Coronary artery (tissue), 2 donors: ENCODE measurements around the gene MAP4K2.

Experiments used
- DNase-seq: peaks from one replicate; pipeline ENCODE4 v3.0.0-alpha.2; 2017; ENCODE audit warnings: low spot score
- H3K27ac ChIP-seq, 2 donors: fragments of 200-600 bp; sonication (generic); one replicate each; pipeline ENCODE4 v1.5.1; 2016 to 2019
- H3K4me3 ChIP-seq: fragments of 200-600 bp; sonication (generic); 2 replicates; pipeline ENCODE4 v1.5.1; 2016; ENCODE audit warnings: mild to moderate bottlenecking, moderate library complexity
- TF ChIP-seq, protein P1 (sequence below): fragments of 200-600 bp; sonication (generic); IDR thresholded peaks from one replicate; pipeline ENCODE4 v1.5.1; 2019; ENCODE audit warnings: antibody characterized with exemption

Gene MAP4K2

DNA sequence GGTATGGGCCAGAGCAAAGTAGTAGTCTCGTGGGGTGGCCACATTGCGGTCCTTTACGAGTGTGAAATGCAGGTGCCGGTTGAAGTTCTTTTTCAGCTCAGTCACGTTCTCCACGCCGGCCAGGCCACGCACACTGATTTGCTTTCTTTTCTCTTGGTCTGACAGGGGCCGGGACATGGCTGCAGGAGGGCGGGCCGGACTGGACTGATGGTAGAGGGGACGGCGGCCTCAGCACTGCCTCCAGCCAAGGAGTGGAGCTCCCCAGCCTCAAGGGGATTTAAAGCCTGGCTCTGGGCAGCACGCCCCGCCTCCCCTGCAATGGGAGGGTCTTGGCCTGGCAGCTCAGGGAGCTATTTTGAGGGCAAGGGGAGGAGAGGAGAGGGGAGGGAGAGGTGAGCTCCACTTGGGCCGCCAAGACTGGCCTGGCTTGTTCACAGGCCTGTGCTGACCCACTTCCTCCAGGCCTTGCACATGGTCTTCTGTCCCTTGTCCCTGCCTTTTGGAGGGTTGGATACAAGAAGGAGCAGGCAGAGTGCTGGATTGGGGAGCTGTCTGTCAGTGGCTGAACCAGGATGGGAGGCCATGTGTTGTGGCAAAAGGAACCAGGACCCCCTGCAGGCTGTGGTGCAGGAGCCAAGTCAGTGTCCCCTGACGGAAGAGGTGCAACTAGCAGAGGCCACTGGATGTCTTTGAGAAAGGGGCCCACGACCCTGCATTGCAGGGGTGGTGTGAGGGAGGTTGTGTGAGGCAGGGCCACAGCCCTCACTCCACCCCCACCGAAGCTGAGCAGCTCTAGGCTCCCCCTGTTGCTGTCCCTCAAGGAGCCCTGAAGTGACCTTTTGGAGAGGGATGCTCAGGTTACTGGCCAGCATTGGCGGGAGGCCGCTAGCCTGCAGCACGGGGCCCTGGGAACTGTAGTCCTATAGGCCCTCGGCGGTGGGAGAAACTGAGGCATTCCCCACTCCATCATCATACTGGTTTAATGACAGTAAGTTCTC is 43.0 kb downstream of the MAP4K2 start, which contains the start of gene PYGM:
PYGM (minus strand) TSS at position 253 of the 998 bp plus-strand sequence; CDS start at position 177, 76 bp downstream.
- peak within 1 kb of the TSS; percentile 72 for H3K4me3 ChIP-seq
- H3K27ac ChIP-seq, result peak within 1 kb of the TSS; percentile 78 to 95
- TF ChIP-seq, protein P1, sequence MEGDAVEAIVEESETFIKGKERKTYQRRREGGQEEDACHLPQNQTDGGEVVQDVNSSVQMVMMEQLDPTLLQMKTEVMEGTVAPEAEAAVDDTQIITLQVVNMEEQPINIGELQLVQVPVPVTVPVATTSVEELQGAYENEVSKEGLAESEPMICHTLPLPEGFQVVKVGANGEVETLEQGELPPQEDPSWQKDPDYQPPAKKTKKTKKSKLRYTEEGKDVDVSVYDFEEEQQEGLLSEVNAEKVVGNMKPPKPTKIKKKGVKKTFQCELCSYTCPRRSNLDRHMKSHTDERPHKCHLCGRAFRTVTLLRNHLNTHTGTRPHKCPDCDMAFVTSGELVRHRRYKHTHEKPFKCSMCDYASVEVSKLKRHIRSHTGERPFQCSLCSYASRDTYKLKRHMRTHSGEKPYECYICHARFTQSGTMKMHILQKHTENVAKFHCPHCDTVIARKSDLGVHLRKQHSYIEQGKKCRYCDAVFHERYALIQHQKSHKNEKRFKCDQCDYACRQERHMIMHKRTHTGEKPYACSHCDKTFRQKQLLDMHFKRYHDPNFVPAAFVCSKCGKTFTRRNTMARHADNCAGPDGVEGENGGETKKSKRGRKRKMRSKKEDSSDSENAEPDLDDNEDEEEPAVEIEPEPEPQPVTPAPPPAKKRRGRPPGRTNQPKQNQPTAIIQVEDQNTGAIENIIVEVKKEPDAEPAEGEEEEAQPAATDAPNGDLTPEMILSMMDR, result no peak
- DNase-seq, result peak; percentile 96

DNA sequence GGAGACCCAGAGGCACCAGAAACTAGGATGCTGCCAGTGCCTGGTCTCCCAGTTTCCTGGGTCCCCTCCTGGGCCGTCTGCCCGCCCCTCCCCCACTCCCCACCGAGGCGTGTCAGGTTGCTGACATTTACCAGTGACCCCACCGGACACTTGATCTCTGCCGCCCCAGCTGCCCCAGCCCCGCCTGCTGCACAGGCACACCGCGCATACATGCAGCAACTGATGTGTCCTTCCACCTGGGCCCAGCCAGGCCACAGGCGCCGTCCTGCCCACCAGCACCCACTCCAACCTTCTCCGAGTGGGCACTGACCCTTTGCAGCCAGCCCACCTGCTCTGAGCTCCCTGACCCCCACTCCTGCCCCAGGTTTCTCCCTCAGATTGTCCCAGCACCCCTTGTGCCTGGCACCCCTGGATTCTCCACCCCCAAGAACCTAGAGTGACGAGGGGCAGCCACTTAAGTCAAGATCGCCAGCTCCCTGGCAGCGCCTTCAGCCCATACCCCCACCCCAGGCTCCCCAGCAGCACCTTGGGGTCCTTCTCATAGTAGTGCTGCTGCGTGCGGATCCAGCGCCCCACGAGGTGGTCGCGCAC is 43.8 kb downstream of the MAP4K2 start:
- H3K4me3 ChIP-seq, result peak overlapping the region; percentile 72
- TF ChIP-seq, protein P1, result no peak
- peak; percentile 74 for DNase-seq
- peak overlapping the region; percentile 78 to 95 for H3K27ac ChIP-seq

DNA sequence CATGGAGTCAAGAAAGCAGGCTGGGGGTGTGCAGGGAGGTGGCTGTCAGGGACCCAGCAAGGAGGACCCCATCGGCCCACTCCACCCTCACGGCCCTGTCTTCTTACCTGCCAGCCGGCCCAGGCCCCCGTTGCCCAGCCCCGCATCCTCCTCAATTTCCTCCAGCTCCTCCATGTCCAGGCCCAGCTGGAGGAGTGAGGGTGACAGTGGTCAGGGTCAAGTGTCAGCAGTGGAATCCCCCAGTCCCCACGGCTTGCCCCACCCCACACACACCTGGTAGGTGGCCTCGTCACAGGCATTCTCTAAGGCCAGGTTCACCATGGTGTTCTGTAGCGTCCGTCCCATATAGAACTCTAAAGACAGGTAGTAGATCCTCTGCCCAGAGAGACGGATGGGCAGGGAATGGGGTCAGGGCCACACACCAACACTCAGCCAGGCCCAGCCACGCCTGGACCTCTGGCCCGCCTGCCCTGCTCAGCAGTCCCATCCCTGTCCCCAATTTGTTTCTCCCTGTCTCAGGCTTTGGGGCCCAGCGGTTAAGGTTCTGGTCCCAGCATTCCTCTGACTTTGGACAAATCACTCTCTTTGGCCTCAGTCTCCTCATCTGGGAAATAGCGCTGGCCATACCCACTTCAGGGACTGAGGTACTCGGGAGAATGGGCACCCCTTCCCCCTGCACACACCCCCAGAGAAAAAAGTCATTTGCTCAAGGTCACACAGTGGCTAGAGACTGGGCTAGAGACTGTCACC is 44.5 kb downstream of the MAP4K2 start:
- Histone ChIP-seq H3K27ac (peak overlapping the region in 1 of 2 donors; percentile 95), H3K4me3 (peak overlapping the region; percentile 72)
- DNase-seq, result no peak
- TF ChIP-seq, protein P1, result no peak

DNA sequence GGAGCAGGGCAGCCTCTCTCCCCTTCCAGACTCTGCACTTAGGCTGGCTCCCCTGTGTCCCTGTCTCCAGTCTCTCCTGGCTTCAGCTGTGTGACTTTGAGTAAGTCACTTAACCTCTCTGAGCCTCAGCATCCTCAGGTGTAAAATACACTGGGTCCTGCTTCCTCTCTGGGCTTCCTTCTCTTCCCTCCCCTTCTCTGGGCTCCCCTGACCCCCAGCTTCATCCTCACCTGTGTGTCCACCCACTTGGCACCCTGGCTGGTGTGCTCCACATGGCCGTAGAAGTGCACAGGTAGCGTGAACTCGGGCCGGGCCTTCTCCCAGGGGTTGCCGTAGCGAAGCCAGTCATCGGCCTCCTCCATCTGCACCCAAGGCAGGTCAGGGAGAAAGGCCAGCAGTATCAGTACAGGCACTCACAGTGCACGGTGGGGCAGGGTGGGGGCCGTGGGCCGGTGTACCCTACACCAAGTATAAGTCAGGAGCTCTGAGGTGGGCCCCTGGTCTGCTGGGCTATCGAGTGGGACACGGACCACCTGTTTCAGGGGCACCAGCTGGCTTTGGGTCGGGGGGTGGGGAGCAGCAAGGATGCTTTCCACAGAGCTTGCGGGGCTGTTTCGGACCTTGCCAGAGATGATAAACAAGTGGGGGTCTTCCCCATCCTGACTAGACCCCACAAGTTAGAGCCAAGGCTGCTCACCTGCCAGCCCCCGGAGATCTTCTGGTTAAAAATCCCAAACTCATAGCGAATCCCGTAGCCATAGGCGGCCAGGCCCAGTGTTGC is 45.3 kb downstream of the MAP4K2 start:
- Histone ChIP-seq H3K4me3 (no peak overlapping the region), H3K27ac (no peak overlapping the region)
- TF ChIP-seq, protein P1, result no peak
- DNase-seq, result peak; percentile 71

DNA sequence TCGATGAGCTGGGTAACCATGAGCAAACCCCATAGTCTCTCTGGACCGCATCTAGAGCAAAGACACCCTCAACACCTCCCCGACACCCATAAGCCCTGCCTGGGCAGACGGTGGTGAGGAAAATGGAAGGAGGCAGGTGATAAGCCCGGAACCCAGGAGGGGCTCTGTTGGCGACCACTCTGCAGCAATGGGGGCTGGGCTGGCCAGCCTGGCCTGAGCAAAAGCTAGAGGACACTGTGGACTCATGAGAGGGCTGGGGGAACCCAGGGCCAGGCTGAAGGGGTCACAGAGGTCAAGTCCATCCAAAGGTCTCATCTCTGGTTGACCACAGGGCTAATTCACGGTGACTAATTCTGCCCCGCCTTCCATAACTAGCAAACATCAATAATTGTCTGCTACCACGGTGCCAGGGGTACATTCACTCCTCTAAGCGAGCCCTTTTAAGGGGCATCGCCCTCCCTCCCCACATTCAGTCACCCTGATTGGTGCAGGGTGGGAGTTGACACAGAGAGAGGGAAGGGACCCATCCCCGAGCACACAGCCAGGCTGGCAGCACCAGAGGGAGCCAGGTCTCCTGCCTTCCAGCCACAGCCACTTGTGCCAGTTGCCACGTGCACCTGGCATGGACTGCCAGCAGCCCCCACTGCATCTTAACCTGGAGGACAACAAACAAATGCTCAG is 47.2 kb downstream of the MAP4K2 start:
- DNase-seq, result no peak
- no peak overlapping the region for H3K27ac ChIP-seq
- TF ChIP-seq, protein P1, result no peak
- H3K4me3 ChIP-seq, result no peak overlapping the region
